ENCODE data around the gene ALG12.

The ALG12 gene

GRCh38 chr22:49886346-49887063 lies 31.7 kb downstream of the ALG12 start:
- no peak for DNase-seq

GRCh38 chr22:49885881-49886280 lies 32.4 kb downstream of the ALG12 start:
- DNase-seq: no peak

GRCh38 chr22:49885281-49885680 lies 33.0 kb downstream of the ALG12 start:
- no peak for DNase-seq

GRCh38 chr22:49884503-49885260 lies 33.6 kb downstream of the ALG12 start:
- no peak for DNase-seq

- no peak for DNase-seq
Observed at GRCh38 chr22:49884075-49884474, 34.2 kb downstream of the ALG12 start.

- DNase-seq: no peak
Observed at GRCh38 chr22:49883294-49883640, 35.0 kb downstream of the ALG12 start.

GRCh38 chr22:49882519-49883293 lies 35.5 kb downstream of the ALG12 start:
- DNase-seq: no peak

- DNase-seq: no peak
Observed at GRCh38 chr22:49881856-49882255, 36.4 kb downstream of the ALG12 start.

- no peak for DNase-seq
Observed at GRCh38 chr22:49880281-49880680, 38.0 kb downstream of the ALG12 start.

GRCh38 chr22:49879871-49880270 lies 38.4 kb downstream of the ALG12 start:
- DNase-seq: no peak

- DNase-seq: no peak
Observed at GRCh38 chr22:49878206-49878605, 40.0 kb downstream of the ALG12 start.

GRCh38 chr22:49877642-49878041 lies 40.6 kb downstream of the ALG12 start:
- DNase-seq: no peak

GRCh38 chr22:49873228-49873940 lies 44.9 kb downstream of the ALG12 start:
- DNase-seq: no peak

GRCh38 chr22:49872347-49872746 lies 45.9 kb downstream of the ALG12 start:
- no peak for DNase-seq

GRCh38 chr22:49871482-49871881 lies 46.8 kb downstream of the ALG12 start:
- DNase-seq: no peak

GRCh38 chr22:49869845-49870712 lies 48.2 kb downstream of the ALG12 start:
- no peak for DNase-seq

- no peak for DNase-seq
Observed at GRCh38 chr22:49869086-49869830, 49.0 kb downstream of the ALG12 start.

- DNase-seq: no peak
Observed at GRCh38 chr22:49867303-49868265, 50.7 kb downstream of the ALG12 start.

- DNase-seq: no peak
Observed at GRCh38 chr22:49866646-49867045, 51.6 kb downstream of the ALG12 start.

GRCh38 chr22:49866134-49866533 lies 52.1 kb downstream of the ALG12 start:
- DNase-seq: no peak

Data from NCI-H226 (cell line).